CD4-positive, alpha-beta T cell treated with Interferon gamma for 1 hour (primary cell): ENCODE measurements around the gene BMAL1.

Source experiments
- DNase-seq: peaks from one replicate; pipeline ENCODE4 v3.0.0-alpha.2; 2020

BMAL1 gene

DNA sequence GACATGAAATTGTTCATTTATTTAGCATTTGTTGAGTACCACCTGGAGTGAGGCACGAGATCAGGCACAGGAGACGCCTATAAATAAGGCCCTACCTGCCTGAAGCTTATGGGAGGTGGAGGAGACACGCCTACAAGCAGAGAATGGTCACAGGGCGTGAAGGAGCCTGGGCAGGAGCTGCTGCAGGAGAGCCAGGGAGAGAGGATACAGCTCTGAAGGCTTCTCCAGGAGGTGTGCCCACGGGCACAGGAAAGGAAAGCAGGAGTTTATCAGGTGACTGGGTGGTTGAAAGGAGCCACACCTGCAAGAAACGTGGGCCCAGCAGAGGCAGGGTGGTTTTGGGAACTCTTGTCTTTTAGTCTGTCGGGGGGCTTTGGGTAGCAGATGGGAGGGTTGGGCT, 70.3 kb downstream of the BMAL1 start:
- no peak for DNase-seq

DNA sequence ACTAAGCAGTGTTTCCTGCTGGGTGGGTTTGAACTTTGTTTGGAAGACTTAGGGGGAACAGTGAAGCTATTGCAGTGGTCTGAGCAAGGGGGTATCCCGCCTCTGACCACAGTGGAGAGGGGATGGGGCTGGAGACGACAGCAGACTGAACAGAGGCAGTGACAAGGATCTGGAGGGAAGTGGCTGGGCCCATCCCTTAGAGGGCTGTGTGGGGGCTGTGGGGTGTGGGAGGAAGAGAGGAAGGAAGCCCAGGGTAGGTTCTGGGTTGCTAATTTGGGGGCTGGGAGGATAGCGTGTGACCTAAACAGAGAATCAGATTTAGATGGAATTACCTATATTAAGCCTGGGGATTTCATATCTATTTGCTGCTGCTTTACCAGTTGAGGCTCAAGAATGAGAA, 70.7 kb downstream of the BMAL1 start:
- DNase-seq: no peak

DNA sequence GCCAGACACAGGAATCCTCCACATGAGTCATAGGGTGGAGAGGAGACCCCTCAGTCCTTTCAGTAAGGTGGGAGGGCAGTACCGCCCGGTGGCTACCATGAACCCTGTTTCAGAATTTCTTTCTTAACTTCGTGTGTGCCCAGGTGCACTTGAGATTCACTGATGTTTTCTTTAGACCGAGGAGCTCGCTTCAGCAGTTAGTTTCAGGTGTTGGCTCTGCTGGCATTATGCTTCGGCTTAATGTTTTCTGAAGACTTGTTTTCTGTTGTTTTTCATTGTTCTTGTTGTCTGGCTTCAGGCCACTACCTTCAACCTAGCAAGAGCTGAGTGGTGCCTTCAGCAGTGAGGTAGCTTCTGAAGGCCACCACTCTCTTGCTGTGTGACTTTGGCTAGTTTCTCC, 71.5 kb downstream of the BMAL1 start:
- no peak for DNase-seq

DNA sequence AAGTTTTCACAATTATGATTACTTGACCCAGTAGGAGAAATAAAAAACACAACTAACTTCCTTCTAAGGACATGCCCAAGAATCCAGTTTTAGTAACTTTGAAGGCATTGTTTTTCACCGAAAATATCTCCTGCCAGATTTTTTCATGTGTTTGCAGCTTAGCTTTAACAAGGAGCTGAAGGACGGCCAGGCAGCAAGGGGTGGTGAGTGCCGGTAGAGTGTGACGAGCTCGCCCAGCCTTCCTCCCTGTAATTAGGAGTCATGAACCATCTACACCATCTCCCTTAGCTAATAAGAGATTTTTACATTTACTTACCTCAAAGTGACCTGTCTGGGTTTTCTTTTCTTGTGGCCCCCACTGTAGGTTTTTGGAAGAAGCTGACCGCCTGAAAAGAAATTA, 72.0 kb downstream of the BMAL1 start:
- DNase-seq: no peak

DNA sequence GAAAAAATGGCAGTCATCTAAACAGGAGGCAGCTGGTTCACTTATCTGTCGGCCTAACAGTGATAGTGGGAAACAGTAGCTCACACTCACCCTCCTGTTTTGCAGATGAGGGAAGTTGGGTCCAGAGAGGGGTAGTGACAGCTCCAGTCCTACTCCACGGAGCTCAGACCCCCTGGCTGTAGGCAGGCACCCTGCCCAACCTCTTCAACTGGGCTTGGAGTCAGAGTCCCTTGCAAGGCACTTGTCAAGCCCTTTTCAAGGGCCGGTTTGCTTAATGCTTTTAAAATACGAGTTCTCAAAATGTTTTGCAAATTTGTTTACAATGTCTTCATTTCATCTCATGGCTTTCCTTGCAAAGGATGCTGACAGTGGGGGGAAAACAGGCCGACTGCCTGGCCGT, 75.1 kb downstream of the BMAL1 start:
- DNase-seq: no peak

DNA sequence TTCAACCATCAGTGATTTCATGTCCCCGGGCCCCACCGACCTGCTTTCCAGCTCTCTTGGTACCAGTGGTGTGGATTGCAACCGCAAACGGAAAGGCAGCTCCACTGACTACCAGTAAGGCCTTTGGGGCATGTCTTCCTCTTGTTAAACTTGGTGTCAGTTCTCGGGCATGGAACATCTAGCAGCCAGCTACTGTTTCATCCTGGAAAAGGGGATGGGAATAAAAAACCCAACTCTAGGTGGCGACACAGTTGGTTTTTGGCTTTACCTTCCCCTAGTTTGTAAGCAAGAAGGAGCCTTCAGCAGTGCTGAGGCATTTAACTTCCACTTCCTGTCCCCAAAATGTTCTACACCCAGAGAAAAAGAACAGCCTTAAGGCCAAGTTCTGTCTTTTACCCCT, 76.7 kb downstream of the BMAL1 start:
- DNase-seq: no peak

DNA sequence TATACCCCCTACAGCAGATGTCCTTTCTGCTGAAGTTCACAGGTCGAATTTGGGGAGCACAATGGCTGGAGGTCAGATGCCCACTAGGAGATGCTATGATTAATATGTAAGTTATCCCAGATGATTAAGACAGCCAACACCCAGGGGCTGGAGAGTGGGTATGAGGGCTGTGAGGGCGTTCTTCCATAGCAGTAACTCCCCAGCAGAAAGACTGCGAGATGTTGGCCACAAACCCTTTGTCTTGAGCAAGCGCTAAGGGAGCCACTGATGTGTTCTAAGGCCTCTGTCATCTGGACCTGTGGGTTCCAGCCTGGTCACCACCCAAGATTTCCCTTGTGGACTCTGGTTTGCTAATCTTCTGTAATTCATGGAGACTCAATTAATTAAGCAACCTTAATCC, 77.6 kb downstream of the BMAL1 start:
- no peak for DNase-seq

DNA sequence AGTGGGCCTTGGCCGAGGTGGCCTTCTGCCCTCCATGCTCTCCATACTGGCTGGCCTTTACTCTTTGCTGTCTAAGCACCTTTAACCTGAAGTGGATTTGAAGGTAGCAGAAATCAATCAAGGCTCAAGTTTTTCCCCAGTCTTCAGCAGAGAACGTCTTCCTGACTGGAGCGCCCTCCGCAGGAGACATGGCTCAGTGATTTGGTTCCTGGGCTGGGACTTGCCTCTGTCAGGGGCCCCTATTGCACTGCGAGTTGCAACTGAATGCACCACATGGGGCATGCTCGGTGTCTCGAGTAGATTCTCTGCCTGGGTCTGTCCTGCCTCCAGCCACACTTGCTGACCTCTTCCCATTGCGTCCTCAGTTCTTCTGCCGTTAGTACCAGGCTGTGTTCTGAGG, 79.6 kb downstream of the BMAL1 start:
- no peak for DNase-seq

DNA sequence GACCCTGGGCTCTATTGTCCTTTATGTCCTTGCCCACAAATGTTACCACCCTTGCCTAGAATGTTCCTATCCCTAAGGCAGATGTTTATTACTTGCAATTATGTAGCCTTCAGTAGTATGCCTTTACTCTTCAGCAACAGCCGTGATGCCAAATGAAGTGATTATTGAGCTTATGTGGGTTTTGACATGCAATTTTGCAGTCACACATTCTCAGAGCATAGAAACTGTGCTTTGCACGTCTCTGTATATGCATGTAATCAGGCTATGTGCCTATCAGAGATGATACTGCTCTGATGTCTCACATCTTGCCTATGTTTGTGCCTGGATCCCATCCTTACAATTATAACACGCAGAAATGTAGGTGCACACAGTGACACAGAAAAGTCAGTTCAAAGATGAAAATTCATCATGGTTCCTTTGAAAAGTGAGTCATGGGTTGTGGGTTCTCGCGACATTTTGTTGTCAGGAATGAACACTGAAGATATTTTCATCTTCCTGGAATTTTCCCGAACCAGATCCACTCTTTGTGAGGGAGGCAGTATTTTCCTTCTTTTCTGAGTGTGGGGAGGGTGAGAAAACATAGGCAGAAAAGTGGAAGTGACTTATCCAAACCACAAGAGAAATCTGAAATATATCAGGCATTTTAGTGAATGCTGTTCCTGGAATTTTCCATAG, 81.1 kb downstream of the BMAL1 start:
- DNase-seq: no peak

DNA sequence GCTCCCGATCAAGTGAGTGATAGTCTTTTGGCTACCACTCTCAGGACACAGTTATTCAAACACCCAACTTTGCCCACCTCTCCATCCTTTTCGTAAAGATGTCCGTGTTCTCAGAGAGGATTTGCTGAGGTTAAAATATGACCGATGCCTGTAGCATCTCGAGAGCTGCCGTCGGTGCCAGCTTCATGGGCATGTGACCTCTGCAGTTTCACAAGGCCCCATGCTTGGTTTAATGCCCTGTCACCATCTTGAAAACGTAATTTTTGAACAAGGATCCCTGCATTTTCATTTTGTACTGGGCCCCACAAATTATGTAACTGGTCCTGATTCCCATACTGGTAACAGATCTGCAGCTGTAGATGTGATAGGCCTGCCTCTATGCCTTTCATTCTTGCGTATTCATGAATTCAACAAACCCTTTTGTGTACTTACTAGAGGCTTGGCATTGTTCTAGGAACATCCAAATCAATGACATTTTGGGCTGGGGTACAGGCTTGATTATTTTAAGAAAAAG, 85.1 kb downstream of the BMAL1 start:
- no peak for DNase-seq

DNA sequence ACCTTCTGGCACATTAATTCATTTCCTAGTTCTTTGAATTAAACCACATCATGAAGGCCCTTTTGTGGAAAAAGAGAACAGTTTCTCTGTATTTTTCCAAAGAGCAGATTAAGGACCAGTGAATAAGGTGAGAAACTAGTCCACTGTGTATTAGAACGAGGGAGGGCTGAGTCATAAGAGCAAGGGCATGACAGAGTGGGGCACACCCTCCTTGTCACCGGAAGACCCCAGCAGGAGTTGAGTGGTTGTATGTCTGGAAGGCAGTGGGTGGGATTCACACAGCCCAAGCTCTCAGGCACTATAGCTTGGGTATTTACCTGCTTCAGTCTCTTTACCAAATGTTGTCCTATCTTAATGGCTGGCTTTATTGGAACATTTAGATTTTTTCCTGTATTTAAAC, 86.8 kb downstream of the BMAL1 start:
- DNase-seq: no peak

DNA sequence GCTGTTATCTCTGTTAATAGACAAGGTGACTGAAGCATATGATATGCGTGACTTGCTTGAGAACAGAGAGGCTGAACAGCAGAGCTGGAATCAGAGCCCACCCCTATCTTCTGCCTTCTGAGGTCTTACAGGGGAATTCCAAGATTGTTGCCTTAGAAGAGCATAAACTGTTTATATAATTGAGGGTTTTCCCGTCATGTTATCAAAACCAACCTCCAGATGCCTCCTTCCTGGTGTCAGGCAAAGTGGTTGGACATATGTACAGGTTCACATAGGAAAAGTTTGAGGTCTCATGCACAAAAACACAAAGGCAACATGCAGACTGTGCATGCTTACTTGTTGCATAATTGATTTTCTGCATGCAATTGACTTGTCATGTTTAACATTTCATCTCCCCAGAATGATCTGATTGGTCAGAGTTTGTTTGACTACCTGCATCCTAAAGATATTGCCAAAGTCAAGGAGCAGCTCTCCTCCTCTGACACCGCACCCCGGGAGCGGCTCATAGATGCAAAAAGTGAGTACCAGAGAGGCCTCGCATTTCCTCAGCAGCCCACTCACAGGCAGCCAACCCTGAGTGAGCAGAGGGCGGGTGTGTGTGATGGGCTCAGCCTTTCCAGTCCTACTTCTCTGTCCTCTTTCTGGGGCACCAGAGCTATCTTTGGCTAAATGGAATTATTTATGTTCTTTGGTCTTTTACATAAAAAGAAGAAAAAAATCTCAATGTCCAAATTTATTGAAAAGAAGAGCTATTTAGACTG, 88.9 kb downstream of the BMAL1 start:
- DNase-seq: no peak

DNA sequence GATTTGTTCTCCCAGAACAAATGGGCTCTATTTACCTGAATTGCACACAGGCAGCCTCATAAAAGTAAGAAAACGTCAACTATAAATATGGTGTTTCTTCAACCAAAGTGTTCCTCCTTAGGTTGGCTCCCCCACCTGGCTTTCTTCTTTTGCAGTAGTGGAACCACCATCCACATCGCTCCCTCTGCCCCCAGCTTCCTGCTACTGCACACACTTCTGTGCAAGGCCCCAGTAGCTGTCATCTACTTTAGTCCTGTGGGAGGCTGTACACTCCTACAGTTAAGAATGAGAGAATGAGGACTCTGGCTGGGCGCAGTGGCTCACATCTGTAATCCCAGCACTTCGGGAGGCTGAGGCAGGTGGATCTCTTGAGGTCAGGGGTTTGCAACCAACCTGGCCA, 89.5 kb downstream of the BMAL1 start:
- no peak for DNase-seq

DNA sequence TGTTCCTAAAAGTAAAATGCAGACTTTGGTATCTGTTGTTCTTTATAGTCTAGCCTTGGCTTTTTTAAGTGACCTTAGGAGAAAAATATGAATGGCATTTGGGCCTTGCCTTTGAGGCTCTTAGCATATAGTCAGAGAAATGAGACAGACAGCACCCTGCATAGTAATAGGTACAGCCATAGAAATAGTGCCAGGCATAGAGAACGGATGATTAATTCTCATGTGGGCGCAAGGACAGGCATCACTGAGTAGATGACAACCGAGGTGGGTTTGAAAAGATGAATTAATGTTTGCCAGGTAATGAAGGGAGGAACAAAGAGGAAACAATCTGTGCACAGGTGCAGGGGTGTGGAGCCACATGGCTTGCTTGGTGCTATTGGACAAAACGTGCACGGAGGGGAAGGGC, 90.5 kb downstream of the BMAL1 start:
- DNase-seq: no peak

DNA sequence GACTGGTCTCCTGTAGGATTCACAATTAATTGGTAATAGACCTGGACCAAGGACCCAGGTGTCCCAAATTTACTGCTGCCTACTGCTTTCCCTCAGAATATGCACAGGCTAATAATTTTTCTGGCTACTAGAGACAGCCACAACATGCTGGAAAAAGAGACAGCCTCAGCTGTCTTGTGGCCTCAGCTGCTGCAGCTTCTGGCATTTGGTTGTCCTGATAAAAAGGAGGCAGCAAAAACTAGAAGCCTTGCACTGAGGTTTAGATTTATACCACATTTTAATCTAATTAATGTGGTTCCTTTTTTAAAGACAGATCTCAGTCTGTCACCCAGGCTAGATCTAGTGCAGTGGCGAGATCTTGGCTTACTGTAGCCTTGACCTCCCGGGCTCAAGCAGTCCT, 95.6 kb downstream of the BMAL1 start:
- DNase-seq: no peak

DNA sequence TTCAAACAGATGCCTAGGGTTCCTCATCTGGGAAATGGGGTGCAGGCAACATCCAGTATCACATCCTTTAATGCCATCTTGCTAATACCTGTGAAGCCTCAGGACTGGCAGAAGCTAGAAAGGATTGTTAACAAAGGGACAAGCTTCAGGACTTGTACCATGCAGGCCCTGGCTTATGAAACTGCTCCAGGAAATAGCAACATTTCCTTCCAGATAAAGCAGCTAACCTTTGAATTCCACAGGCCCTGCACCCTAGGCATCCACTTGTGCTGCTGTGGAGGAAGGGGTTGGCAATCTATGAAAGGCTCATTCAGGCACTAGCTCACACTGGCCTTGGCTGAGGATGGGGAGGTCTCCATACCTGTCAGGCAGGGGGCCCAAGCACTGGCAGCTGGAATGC, 98.2 kb downstream of the BMAL1 start:
- DNase-seq: no peak

DNA sequence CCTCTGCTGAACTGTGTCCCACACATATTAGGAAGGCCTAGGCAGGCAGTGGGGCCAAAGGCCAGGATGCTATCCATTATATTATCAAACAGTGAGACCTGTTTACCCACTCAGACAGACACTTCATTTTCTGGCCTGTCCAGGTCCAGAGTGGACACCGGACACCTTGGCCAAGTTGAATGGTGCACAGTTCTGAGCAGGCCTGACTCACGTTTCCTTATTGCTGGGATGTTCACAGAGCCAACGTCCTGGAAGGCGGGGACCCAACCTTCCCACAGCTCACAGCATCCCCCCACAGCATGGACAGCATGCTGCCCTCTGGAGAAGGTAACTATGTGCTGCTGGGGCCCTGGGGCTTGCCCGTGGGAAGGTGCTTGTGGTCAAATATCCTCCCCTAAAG, 98.8 kb downstream of the BMAL1 start:
- no peak for DNase-seq

DNA sequence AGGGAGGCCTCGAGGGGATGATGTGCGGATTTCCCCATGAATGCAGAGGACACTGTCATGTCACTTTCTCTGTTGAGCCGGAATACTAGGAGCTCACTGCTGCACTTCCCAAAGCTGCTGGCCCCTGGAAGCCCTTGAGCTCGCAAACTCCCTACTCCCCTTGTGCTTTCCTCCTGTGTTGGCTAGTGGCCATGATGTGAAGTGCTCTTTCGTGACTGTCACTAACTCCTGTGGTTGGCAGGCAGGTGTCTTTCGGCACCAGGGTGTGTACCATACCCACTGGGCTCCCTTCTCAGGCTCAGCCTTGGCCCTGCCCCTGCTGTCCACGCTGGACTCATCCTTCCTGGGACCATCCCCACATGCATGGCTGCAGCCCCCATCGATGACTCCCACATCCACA, 99.2 kb downstream of the BMAL1 start:
- no peak for DNase-seq

DNA sequence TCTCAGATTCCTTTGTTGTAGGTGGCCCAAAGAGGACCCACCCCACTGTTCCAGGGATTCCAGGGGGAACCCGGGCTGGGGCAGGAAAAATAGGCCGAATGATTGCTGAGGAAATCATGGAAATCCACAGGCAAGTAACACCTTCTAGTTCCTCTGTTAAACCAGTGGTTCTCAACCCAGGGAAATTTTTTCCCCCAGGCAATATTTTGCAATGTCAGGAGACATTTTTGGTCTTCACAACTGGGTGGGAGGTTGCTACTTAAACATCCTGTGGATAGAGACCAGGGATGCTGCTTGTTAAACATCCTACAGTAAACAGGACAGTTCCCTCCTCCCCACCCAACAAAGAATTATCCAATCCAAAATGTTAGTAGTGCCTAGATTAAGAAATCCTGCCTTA, 100.7 kb downstream of the BMAL1 start:
- no peak for DNase-seq

DNA sequence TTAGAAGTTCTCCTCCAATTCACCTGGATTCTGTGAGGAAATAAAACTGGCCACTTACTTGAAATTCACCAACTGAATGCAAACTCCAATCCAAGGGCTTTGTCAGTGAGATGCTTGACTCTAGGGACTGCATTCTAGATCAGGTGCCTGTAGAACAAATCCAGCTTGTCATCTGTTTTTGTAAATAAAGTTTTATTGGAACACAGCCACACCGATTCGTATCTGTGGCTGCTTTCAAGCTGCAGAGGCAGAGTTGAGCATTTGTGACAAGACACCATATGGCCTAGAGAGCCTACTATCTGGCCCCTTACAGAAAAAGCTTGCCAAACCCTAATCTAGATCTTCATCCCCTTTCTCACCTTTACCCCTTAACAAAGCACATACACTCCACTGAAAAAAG, 103.1 kb downstream of the BMAL1 start:
- no peak for DNase-seq

DNA sequence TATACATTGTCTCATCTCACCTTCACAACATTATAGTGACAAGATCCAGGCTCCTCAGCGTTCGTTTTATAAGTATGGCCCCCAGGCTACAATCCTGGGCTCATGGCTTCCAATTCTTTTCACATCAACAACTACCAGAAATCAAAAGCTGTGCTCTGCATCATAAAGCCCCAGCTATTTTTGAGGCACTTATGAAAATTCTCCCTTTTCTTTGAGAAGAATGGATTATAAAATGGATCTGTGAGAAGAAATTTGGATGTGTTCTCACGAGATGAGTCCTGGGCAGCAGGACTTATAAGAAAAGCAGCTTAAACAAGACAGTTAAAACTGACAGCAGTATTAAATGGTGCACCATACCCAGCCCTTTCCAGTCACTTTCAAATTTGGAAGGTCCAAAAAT, 105.2 kb downstream of the BMAL1 start:
- no peak for DNase-seq

DNA sequence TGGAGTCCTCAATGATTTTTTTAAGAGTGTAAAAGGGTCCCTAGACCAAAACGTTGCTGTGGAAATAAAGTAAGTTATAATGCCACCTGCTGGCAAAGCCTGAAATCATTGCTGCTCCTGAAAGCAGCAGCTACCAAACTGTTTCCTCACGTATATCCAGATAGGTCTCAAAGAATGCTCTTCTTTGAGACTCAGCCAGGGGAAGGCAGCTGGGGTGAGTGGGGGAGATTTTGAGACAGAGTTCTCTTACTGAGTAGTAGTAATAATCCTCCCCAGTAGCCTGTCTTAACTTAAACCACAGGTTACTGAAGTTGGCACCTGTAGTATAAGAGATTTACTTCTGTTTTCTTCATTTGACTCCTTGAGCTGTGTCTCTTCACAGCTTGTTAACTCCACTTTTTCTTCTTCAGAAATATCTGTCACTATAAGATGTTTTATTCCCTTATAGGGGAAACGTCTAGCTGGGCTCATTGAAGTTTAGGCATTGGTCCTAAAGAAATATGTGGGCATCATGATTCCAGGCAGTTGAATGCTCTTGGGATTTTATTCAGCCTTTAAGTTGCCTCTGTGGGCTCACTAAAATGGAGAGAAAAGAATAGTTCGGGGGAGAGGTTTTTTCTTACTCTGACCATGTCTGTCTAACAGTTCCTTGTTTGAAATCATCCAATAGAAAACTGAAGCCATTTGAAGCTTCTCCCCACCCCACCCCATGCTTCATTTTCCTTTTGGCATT, 107.5 kb downstream of the BMAL1 start:
- DNase-seq: no peak

DNA sequence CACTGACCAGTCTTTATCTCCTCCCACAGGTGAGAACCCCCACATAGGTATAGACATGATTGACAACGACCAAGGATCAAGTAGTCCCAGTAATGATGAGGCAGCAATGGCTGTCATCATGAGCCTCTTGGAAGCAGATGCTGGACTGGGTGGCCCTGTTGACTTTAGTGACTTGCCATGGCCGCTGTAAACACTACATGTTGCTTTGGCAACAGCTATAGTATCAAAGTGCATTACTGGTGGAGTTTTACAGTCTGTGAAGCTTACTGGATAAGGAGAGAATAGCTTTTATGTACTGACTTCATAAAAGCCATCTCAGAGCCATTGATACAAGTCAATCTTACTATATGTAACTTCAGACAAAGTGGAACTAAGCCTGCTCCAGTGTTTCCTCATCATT, 109.0 kb downstream of the BMAL1 start:
- no peak for DNase-seq

DNA sequence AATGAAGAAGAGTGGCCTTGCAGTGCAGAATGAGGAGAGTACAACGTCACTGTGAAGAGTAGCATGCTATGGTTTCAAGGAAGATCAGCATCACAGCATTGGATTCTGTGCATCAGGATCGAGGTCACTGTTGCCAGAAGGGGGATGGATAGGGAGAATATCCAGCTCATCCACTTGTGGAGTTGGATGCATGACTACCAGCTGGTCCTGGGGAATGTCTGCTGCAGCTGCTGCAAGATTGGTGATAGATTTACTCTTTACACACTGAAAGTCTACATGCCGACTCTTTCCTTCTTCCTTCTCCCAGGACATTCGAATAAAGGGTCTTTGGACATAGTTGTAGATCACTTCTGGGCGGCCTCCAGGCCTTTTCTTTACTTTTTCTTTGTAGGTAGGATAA, 111.2 kb downstream of the BMAL1 start:
- no peak for DNase-seq
